Right lobe of liver (tissue), 6 donors: ENCODE measurements around the gene HRAS. TPM values are rescaled to one million over a fixed set of nuclear protein-coding genes. Genes with fewer than 3 reads are reported as not detected.

ENCODE experiments used
- ATAC-seq, 4 donors: fragments of 200-7000 bp; cut with Tn5 transposase; one replicate each; pipeline ENCODE4 v1.9.1; 2020; ENCODE audit warnings: mild to moderate bottlenecking in 4 of 4, moderate library complexity in 4 of 4
- DNase-seq, 3 donors: peaks; one replicate each; pipeline ENCODE4 v3.0.0-alpha.2; 2020
- H3K27ac ChIP-seq, 3 donors: fragments of 200-600 bp; one replicate each; pipeline ENCODE4 v1.8.0; 2022
- H3K27me3 ChIP-seq, 2 donors: fragments of 200-600 bp; one replicate each; pipeline ENCODE4 v1.8.0; 2022
- H3K36me3 ChIP-seq, 4 donors: fragments of 200-600 bp; sonication (generic) in 1 of 4; one replicate each; pipeline versions ENCODE4 v1.5.1 to v1.8.0; 2017 to 2022; ENCODE audit warnings: control low read depth in 1 of 4
- H3K4me1 ChIP-seq, 4 donors: fragments of 200-600 bp; sonication (generic) in 1 of 4; one replicate each; pipeline versions ENCODE4 v1.5.1 to v1.8.0; 2017 to 2022; ENCODE audit warnings: control low read depth in 1 of 4
- H3K4me3 ChIP-seq, 3 donors: fragments of 200-600 bp; one replicate each; pipeline ENCODE4 v1.8.0; 2022
- H3K9me3 ChIP-seq, 4 donors: fragments of 200-600 bp; sonication (generic) in 1 of 4; one replicate each; pipeline versions ENCODE4 v1.5.1 to v1.8.0; 2017 to 2022; ENCODE audit warnings: control low read depth in 1 of 4
- CTCF ChIP-seq, 4 donors: fragments of 200-600 bp in 3 of 4; fragments of 450-650 bp in 1 of 4; IDR thresholded peaks; one replicate each; pipeline versions ENCODE4 v1.5.1 to v1.8.0; 2016 to 2022; ENCODE audit warnings: antibody characterized with exemption in 4 of 4, mild to moderate bottlenecking in 2 of 4
- POLR2A ChIP-seq: fragments of 450-650 bp; IDR thresholded peaks from one replicate; pipeline ENCODE4 v1.6.1; 2017; ENCODE audit warnings: antibody characterized with exemption, mild to moderate bottlenecking
- WGBS: methylation state at CpG from one replicate; pipeline ENCODE4 v1.1.6; 2018; ENCODE audit warnings: low coverage, low lambda C conversion rate; ENCODE audit not compliant: insufficient coverage; ENCODE audit errors: missing lambda C conversion rate; 5-methylcytosine and 5-hydroxymethylcytosine counted together
- intact Hi-C, 2 donors: fragments of 100-400 bp; cut with DNase I; formaldehyde crosslinking; loops; one replicate each; pipeline versions ENCODE4 v1.11.2 to v1.14.1; 2022
- total RNA-seq, 6 experiments: library from RNA; depleted of rRNA in 2 of 6; stranded (reverse); fragments of >200 nt in 2 of 6; fragmentation: NEBNext Ultra II Directional in 3 of 6; extraction: Animal tissue kit (Norgen Biotek cat#: 25700) in 3 of 6; gene quantifications; one replicate each; pipeline versions ENCODE4 v1.1.0 to v1.2.4, GENCODE V29; 2016 to 2023
- donor health status: DM: no; HTN: yes; CAD: no.
- donor health status: DM: no; HTN: no; CAD: no.
- donor health status: DM: no; HTN: no; CAD: no.
- donor health status: DM: no; HTN: yes; CAD: no.
- donor health status: DM: no; HTN: yes; CAD: no.

The HRAS gene
- total RNA-seq, 6 experiments from 2014 or later: 7.6 to 20.9 (median 14.8) TPM

- intact Hi-C loops: no loop called here
- H3K4me3 ChIP-seq: no peak overlapping the region
- no peaks in the 10 kb centered on the region for H3K9me3 ChIP-seq
- no peaks in the 10 kb centered on the region for H3K36me3 ChIP-seq
- DNase-seq: no peak
- no peaks in the 10 kb centered on the region for H3K27me3 ChIP-seq
- no peak for TF ChIP-seq CTCF (IDR thresholded peaks at IDR 0.05)
- no peak for TF ChIP-seq POLR2A
- no peaks in the 10 kb centered on the region for H3K4me1 ChIP-seq
- ATAC-seq: peak in 1 of 4 donors; percentile 5
- no peak overlapping the region for H3K27ac ChIP-seq
- no CpG with 5 or more reads among the region's 5 CpGs for WGBS
These were observed 9.4 kb upstream of the HRAS start for GRCh38 chr11:544817-545166.

- H3K27ac ChIP-seq: no peak overlapping the region
- H3K4me3 ChIP-seq: no peak overlapping the region
- H3K4me1 ChIP-seq: peaks cover 0 to 15% (median 4%) of the 10 kb centered on the region in 4 donors
- no peaks in the 10 kb centered on the region for H3K9me3 ChIP-seq
- TF ChIP-seq CTCF (IDR thresholded peaks at IDR 0.05) (no peak), POLR2A (no peak)
- WGBS: no CpG with 5 or more reads among the region's 20 CpGs
- no peaks in the 10 kb centered on the region for H3K27me3 ChIP-seq
- no peaks in the 10 kb centered on the region for H3K36me3 ChIP-seq
- DNase-seq: peak in 2 of 3 donors; percentile 14 to 54
- ATAC-seq: no peak
- intact Hi-C loops: no loop called here
These were observed 6.1 kb upstream of the HRAS start for GRCh38 chr11:541433-541885.

GRCh38 chr11:540583-541432 lies 5.4 kb upstream of the HRAS start:
- ATAC-seq: no peak
- Histone ChIP-seq H3K36me3 (no peaks in the 10 kb centered on the region), H3K27ac (no peak overlapping the region), H3K9me3 (no peaks in the 10 kb centered on the region), H3K4me1 (peaks cover 0 to 16% (median 7%) of the 10 kb centered on the region in 4 donors), H3K27me3 (no peaks in the 10 kb centered on the region), H3K4me3 (no peak overlapping the region)
- DNase-seq: peak in 1 of 3 donors; percentile 51
- intact Hi-C loops: no loop called here
- TF ChIP-seq POLR2A (no peak), CTCF (IDR thresholded peaks at IDR 0.05) (no peak)
- WGBS: 100% methylated on average over 1 of the region's 23 CpGs

- 100% methylated on average over 1 of the region's 8 CpGs for WGBS
- TF ChIP-seq CTCF (IDR thresholded peaks at IDR 0.05) (no peak), POLR2A (no peak)
- Histone ChIP-seq H3K27ac (no peak overlapping the region), H3K36me3 (no peaks in the 10 kb centered on the region), H3K4me3 (no peak overlapping the region), H3K27me3 (no peaks in the 10 kb centered on the region), H3K9me3 (no peaks in the 10 kb centered on the region), H3K4me1 (peaks cover 0 to 16% (median 8%) of the 10 kb centered on the region in 4 donors)
- peak in 2 of 3 donors; percentile 18 to 51 for DNase-seq
- ATAC-seq: no peak
- intact Hi-C loops: no loop called here
These were observed 4.7 kb upstream of the HRAS start for GRCh38 chr11:539971-540481.
